GM23248 (cell line): ENCODE measurements around the gene TTC3. TPM values are rescaled to one million over a fixed set of nuclear protein-coding genes. Genes with fewer than 3 reads are reported as not detected.

Source experiments
- DNase-seq: peaks from one replicate; pipeline ENCODE4 v3.0.0-alpha.2; 2015
- H2AFZ ChIP-seq: fragments of 200-600 bp; sonication (generic); 2 replicates; pipeline ENCODE4 v1.6.1; 2016; ENCODE audit warnings: antibody characterized with exemption
- H3F3A ChIP-seq: fragments of 200-600 bp; sonication (generic); 2 replicates; pipeline ENCODE4 v1.6.1; 2016; ENCODE audit warnings: mild to moderate bottlenecking, antibody characterized with exemption, mixed run types; ENCODE audit not compliant: insufficient read depth
- H3K27ac ChIP-seq: fragments of 200-600 bp; sonication (generic); 2 replicates; pipeline ENCODE4 v1.5.1; 2016; ENCODE audit warnings: mild to moderate bottlenecking
- H3K27me3 ChIP-seq: fragments of 200-600 bp; sonication (generic); replicated peaks from 2 replicates; pipeline ENCODE4 v1.6.1; 2016; ENCODE audit warnings: mild to moderate bottlenecking; ENCODE audit not compliant: insufficient read depth
- H3K36me3 ChIP-seq: fragments of 200-600 bp; sonication (generic); 2 replicates; pipeline ENCODE4 v1.6.1; 2016; ENCODE audit warnings: low read depth, mild to moderate bottlenecking
- H3K4me1 ChIP-seq: fragments of 200-600 bp; sonication (generic); 2 replicates; pipeline ENCODE4 v1.6.1; 2016; ENCODE audit warnings: mild to moderate bottlenecking; ENCODE audit not compliant: insufficient read depth
- H3K4me2 ChIP-seq: fragments of 200-600 bp; sonication (generic); one replicate; pipeline ENCODE4 v1.6.1; 2016; ENCODE audit warnings: mild to moderate bottlenecking; ENCODE audit not compliant: unreplicated experiment
- H3K4me3 ChIP-seq: fragments of 200-600 bp; sonication (generic); 2 replicates; pipeline ENCODE4 v1.5.1; 2016; ENCODE audit warnings: mild to moderate bottlenecking
- H3K79me2 ChIP-seq: fragments of 200-600 bp; sonication (generic); 2 replicates; pipeline ENCODE4 v1.6.1; 2016; ENCODE audit warnings: mild to moderate bottlenecking; ENCODE audit not compliant: insufficient read depth
- H3K9ac ChIP-seq: fragments of 200-600 bp; sonication (generic); 2 replicates; pipeline ENCODE4 v1.6.1; 2016; ENCODE audit warnings: mild to moderate bottlenecking
- H3K9me2 ChIP-seq: fragments of 200-600 bp; sonication (generic); 2 replicates; pipeline ENCODE4 v1.6.1; 2016; ENCODE audit warnings: mixed run types, mild to moderate bottlenecking, moderate library complexity; ENCODE audit not compliant: insufficient read depth
- H3K9me3 ChIP-seq: fragments of 200-600 bp; sonication (generic); one replicate; pipeline ENCODE4 v1.6.1; 2017; ENCODE audit warnings: low read depth
- H4K20me1 ChIP-seq: fragments of 200-600 bp; sonication (generic); 2 replicates; pipeline ENCODE4 v1.6.0; 2016; ENCODE audit not compliant: insufficient read depth
- EZH2 ChIP-seq: fragments of 200-600 bp; sonication (generic); IDR thresholded peaks from 2 replicates; pipeline ENCODE4 v1.6.1; 2018; ENCODE audit warnings: antibody characterized with exemption, mild to moderate bottlenecking; ENCODE audit not compliant: insufficient read depth, poor library complexity, severe bottlenecking
- EZH2phosphoT487 ChIP-seq: fragments of 200-600 bp; sonication (generic); IDR thresholded peaks from 2 replicates; pipeline ENCODE4 v1.6.1; 2018; ENCODE audit warnings: antibody characterized with exemption, moderate library complexity, mild to moderate bottlenecking, low read depth; ENCODE audit not compliant: insufficient read depth
- WGBS, 2 experiments: methylation state at CpG; one replicate each; pipeline ENCODE4 v1.1.6; 2015 to 2017; ENCODE audit warnings: low lambda C conversion rate in 2 of 2, low coverage in 1 of 2; ENCODE audit errors: missing lambda C conversion rate in 2 of 2; 5-methylcytosine and 5-hydroxymethylcytosine counted together
- in situ Hi-C: fragments of 300-500 bp; cut with MboI; formaldehyde crosslinking; loops from 2 replicates; pipeline ENCODE4 v1.15.0; 2020
- polyA plus RNA-seq: library from polyadenylated mRNA; unstranded; fragments of >200 nt; fragmentation: Nextera tagmentation; extraction: Ambion mirVana; gene quantifications from 2 replicates; pipeline ENCODE4 v1.2.1, GENCODE V29; 2016
- small RNA-seq: library from RNA; depleted of rRNA; stranded (forward); fragments of <200 nt; gene quantifications from one replicate; pipeline ENCODE3, GENCODE V24; 2014; ENCODE audit warnings: low read depth, low replicate concordance
- total RNA-seq: library from RNA; depleted of rRNA; stranded (reverse); fragments of >200 nt; shearing (Covaris generic); gene quantifications from 2 replicates; pipeline ENCODE4 v1.2.3, GENCODE V29; 2014; rRNA removed

The TTC3 gene
- total and polyA plus RNA-seq, 2 experiments from 2014 or later: 204 to 216 TPM

DNA sequence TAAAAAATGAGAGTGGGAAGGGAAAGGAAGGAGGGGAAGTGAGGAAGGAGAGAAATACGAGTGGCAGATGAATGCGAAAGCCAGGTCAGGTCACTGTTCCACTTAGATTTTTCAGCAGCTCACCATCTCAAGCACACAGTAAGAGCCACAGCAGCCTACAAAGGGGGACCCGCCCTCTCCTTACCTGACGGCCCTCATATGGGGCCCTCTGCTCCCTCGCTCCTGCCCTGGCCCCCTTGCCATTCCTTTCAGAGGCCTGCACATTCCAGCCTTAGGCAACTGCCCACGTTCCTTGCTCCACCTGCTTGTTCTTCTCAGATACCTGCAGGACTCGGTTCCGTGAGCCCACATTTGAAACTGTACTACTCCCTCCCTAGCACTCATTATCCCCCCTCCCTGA, 172.1 kb downstream of the TTC3 start:
- TF ChIP-seq EZH2phosphoT487 (no peak), EZH2 (no peak)
- no peak for DNase-seq
- peaks cover 100% of the 10 kb centered on the region for H3K79me2 ChIP-seq
- peaks cover 16% of the 10 kb centered on the region for H3F3A ChIP-seq
- H2AFZ ChIP-seq: no peak overlapping the region
- WGBS, 2 experiments: 96 to 98% methylated on average over 8 of the region's 8 CpGs
- peaks cover 4% of the 10 kb centered on the region; the same call in 1 of the 2 replicates for H3K36me3 ChIP-seq
- no peak overlapping the region for H3K4me2 ChIP-seq
- no peaks in the 10 kb centered on the region for H3K9me3 ChIP-seq
- no peak overlapping the region for H3K9ac ChIP-seq
- no peak overlapping the region for H3K4me3 ChIP-seq
- H3K27me3 ChIP-seq: no peaks in the 10 kb centered on the region
- peaks cover 7% of the 10 kb centered on the region; the same call in 1 of the 2 replicates for H3K4me1 ChIP-seq
- H4K20me1 ChIP-seq: peaks cover 4% of the 10 kb centered on the region; the same call in 1 of the 2 replicates
- in situ Hi-C loops: no loop called here
- H3K9me2 ChIP-seq: 0 out of 2 replicates have a peak, but pooled peaks cover 4% of the 10 kb centered on the region
- H3K27ac ChIP-seq: no peak overlapping the region

DNA sequence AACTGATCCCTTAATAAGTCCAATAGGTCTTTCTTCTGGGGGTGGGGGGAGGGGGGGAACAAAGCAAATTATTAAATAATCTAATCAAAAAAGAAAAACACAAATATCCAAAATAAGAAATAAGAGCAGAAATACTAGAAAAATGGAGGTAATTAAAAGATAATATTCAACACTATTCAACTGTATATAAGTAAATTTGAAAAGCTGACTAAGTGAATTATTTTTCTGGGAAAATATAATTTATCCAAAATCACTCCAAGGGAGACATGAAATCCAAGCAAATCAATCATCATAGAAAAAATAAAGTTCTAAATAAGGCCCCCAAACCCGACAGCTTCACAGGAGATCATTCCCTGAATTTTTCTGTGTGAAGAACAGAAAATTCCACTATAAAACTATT, 175.2 kb downstream of the TTC3 start:
- TF ChIP-seq EZH2phosphoT487: no peak
- TF ChIP-seq EZH2: no peak
- Histone ChIP-seq H3K36me3 (no peaks in the 10 kb centered on the region), H3K27me3 (no peaks in the 10 kb centered on the region), H3K9me3 (no peaks in the 10 kb centered on the region), H3K4me1 (peaks cover 24% of the 10 kb centered on the region), H4K20me1 (peaks cover 4% of the 10 kb centered on the region; the same call in 1 of the 2 replicates), H3K4me3 (no peak overlapping the region), H3F3A (peaks cover 47% of the 10 kb centered on the region), H3K4me2 (no peak overlapping the region), H3K27ac (no peak overlapping the region), H3K79me2 (peaks cover 100% of the 10 kb centered on the region), H2AFZ (no peak overlapping the region), H3K9ac (no peak overlapping the region), H3K9me2 (0 out of 2 replicates have a peak, but pooled peaks cover 4% of the 10 kb centered on the region)
- DNase-seq: no peak
- in situ Hi-C loops: no loop called here
- 8 to 11% methylated on average over 1 of the region's 1 CpG for WGBS, 2 experiments

DNA sequence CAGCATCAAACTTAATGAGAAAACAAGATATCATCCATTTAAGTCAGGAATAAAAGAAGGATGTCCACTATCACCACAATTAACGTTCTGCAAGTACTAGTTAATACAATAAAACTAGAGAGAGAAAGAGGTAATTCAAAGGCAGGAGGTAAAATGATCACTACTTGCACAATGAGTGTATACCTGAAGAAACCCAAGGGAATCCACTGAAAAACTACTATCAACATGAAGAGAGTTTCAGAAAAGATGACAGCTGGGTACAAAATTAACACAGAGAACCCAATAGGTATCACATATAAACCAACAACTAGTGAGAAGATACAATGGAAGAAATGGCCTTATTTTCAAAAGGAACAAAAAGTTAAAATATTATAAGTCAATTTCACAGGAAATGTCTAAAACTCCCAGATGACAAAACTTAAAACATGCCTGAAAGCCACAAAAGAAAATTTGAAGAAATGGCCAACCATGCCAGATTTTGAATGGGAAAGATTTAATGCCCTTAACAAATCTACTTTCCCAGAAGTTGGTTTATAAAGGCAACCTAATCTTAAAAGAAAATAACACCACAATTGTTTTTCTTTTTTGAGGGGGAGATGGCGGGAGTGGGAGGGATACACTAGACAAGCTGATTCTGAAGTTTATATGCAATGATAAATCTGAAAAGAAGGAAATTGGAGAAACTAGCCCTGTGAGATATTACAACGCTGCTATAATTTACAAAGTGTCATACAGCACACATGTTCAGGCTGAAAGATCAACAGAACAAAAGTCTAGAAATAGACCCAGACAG, 176.3 kb downstream of the TTC3 start:
- no peak overlapping the region for H3K9ac ChIP-seq
- WGBS, 2 experiments: 84 to 87% methylated on average over 3 of the region's 3 CpGs
- TF ChIP-seq EZH2phosphoT487 (no peak), EZH2 (no peak)
- H3K4me1 ChIP-seq: peaks cover 34% of the 10 kb centered on the region
- peaks cover 56% of the 10 kb centered on the region for H3F3A ChIP-seq
- peaks cover 4% of the 10 kb centered on the region; the same call in 1 of the 2 replicates for H4K20me1 ChIP-seq
- H2AFZ ChIP-seq: no peak overlapping the region
- no peak for DNase-seq
- no peaks in the 10 kb centered on the region for H3K9me3 ChIP-seq
- in situ Hi-C loops: no loop called here
- no peak overlapping the region for H3K4me2 ChIP-seq
- H3K27ac ChIP-seq: no peak overlapping the region
- no peaks in the 10 kb centered on the region for H3K36me3 ChIP-seq
- 0 out of 2 replicates have a peak, but pooled peaks cover 4% of the 10 kb centered on the region for H3K9me2 ChIP-seq
- no peak overlapping the region for H3K4me3 ChIP-seq
- H3K79me2 ChIP-seq: peaks cover 100% of the 10 kb centered on the region
- no peaks in the 10 kb centered on the region for H3K27me3 ChIP-seq

DNA sequence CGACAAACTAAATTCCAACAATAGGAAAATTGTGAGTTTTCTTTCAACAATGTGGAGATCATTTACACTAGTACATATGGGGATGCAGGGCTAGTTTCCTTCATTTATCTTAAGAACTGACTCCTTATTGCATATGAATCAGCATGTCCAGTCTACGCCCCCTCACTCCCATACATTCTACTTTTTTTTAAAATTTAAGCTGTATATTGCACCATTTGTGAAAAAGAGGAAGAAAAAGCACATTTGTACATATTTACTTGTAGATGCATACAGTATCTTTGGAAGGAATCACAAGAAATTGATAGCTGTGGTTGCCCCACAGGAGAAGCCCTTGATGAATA, 178.2 kb downstream of the TTC3 start:
- Histone ChIP-seq H3K27me3 (no peaks in the 10 kb centered on the region), H3K9me2 (0 out of 2 replicates have a peak, but pooled peaks cover under 1% of the 10 kb centered on the region), H3K4me2 (peak overlapping the region; percentile 33), H3K9me3 (no peaks in the 10 kb centered on the region), H3K36me3 (no peaks in the 10 kb centered on the region), H2AFZ (no peak overlapping the region), H3K4me1 (peaks cover 36% of the 10 kb centered on the region), H4K20me1 (no peaks in the 10 kb centered on the region; the same call in 1 of the 2 replicates), H3K9ac (peak overlapping the region; percentile 27; the same call in 1 of the 2 replicates), H3K27ac (peak overlapping the region; percentile 63), H3K79me2 (peaks cover 100% of the 10 kb centered on the region), H3K4me3 (no peak overlapping the region), H3F3A (peaks cover 56% of the 10 kb centered on the region)
- no peak for DNase-seq
- WGBS, 2 experiments: 35 to 41% methylated on average over 2 of the region's 2 CpGs
- in situ Hi-C loops: no loop called here
- TF ChIP-seq EZH2phosphoT487 (no peak), EZH2 (no peak)

Small RNA genes within 50 kb of the gene (small RNA-seq; reads per million reads assigned to genes)
- gene RN7SL678P (not detected), gene RNU6-696P (not detected)

Other genes starting within 250 kb of the TTC3 start
- 33.4 and 42.5 TPM in 2 replicates for gene HLCS, start 106.6 kb upstream of the TTC3 start, total RNA-seq
- gene HLCS, start 106.6 kb upstream of the TTC3 start, polyA plus RNA-seq: 21.4 and 21.9 TPM in 2 replicates
- not detected in 2 replicates for gene RIPPLY3, start 66.6 kb upstream of the TTC3 start, total RNA-seq
- not detected in 2 replicates for gene RIPPLY3, start 66.6 kb upstream of the TTC3 start, polyA plus RNA-seq
- 15.1 and 19.0 TPM in 2 replicates for gene PIGP, start 183 bp upstream of the TTC3 start, total RNA-seq
- gene PIGP, start 183 bp upstream of the TTC3 start, polyA plus RNA-seq: 59.9 and 66.9 TPM in 2 replicates
- 44.1 and 55.0 TPM in 2 replicates for gene VPS26C, start 194.1 kb downstream of the TTC3 start, total RNA-seq
- gene VPS26C, start 194.1 kb downstream of the TTC3 start, polyA plus RNA-seq: 37.3 and 42.3 TPM in 2 replicates